ENCODE data around the gene CCDC14. TPM values are rescaled to one million over a fixed set of nuclear protein-coding genes. Genes with fewer than 3 reads are reported as not detected.
"Not testable (repeated sequence)": the region's sequence is repeated elsewhere in the genome, so short reads cannot be mapped to it uniquely, and the experiment has no call there.

CCDC14 gene
- total RNA-seq, 1 donor from 2014 or later = 6.4 TPM

DNA sequence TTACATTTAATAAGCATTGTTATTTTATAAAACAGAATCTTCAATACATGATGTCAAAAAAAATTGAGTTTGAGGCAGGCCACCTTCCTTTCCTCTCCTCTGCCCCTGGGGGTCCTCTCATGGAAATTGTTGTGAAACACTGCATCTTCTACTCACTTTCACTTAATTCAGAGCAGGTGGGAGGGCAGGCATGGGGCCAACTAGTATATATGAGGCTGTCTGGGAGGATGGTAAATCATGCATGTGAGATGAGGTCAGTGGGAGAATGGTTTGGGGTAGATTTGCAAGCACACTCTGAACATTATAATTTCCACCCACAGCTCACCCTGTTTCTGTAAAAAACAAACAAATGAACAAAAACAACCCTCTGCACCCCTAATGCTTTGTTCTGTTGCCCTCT lies 10.4 kb upstream of the CCDC14 start:
- intact Hi-C loops (cut with DNase I) = no loop called here
- no peak for ATAC-seq
- no peak for DNase-seq (ENCODE audit: missing footprints)

DNA sequence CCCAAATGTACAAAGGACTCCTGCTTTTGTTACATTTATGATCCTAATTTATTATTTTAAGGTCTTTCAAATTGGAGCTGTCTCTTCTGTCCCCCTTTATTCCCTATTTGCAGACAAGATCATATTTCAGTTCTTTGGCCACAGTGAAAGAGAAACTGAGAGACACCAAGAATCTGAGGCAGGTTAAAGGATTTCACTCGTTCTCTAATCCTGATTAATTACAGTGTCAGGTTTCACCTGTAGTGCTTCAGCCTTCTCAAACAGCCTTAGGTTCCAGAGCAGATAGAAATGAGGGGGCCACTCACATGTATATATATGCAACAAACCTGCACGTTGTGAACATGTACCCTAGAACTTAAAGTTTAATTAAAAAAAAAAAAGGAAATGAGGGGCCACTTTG lies 6.2 kb upstream of the CCDC14 start:
- ATAC-seq; intact Hi-C loops (cut with DNase I); DNase-seq (ENCODE audit: missing footprints): not testable (repeated sequence)

DNA sequence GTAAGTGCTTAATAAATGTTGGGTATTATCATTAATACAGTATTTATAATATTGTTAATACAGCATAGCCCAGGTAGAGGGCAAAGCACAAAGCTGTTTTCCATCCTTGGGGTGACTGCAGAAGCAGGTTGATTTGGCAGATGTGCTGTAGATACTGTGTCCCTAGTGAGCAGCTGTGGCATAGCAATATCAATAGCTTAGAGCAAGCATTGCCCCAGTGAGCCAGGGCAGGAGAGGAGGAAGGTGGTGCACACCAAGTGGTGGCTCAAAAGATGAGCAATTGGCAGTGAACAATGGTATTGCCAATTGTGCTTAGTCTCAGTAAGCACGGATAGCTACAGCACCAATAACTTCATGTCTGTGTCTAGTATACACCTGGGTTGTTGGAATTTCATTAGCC lies 5.8 kb upstream of the CCDC14 start:
- DNase-seq (ENCODE audit: missing footprints); ATAC-seq; intact Hi-C loops (cut with DNase I): not testable (repeated sequence)

DNA sequence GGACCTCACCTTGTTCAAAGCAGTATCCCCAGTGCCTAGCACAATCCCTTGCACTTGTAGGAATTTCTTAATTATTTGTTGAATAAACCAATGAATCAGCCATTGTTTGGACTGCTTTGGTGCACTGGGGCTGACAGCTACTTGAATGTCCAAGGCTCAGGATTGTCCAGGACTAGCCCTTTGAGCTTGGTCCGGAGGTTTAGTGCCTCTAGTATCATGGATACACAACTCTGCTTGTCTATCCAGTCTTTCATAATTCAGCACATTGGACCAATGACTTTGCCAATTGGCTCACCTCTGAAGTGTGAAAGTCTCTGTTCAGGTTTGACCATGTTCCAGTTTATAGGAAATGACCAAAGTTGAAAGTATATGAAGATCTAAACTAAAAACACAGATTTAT lies 3.8 kb upstream of the CCDC14 start:
- DNase-seq (ENCODE audit: missing footprints); intact Hi-C loops (cut with DNase I); ATAC-seq: not testable (repeated sequence)

DNA sequence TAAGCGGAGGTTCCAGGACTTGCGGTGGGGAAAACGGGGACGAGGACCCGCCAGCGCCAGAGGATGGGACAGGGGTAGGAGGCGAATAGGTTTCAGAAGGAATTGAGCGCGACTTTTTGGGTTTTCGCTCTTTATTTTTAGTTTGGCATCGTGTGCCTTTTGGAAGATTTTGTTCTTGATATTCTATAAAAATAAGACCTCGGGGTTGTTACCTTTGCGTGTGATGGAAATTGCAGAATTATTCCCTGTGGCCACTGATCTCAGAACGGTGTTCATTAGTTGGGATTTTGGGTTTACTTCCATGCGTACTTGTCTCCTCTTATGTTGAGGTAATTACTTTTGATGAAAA lies 453 bp upstream of the CCDC14 start:
- DNase-seq (ENCODE audit: missing footprints) (no peak), ATAC-seq (no peak)
- intact Hi-C loops (cut with DNase I) = no loop called here

DNA sequence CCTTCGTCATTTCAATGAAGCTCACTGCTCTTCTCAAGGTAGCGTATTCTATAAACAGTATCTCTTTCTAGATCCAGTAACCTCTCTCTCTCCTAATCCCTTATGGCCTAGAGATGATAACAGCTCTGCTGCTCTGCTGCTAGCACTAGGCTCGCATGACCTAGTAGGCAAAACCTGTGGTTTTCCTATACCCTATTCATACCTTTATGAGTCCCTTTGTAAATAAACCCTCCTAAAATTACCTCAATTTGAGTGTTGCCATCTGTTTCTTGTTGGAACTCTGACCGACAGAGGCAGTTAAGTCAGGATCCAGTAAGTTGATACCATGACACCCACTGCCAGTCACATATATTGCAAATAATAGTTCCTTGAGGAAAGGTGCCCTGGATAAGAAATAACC lies 7.3 kb downstream of the CCDC14 start:
- intact Hi-C loops (cut with DNase I) = no loop called here
- ATAC-seq (no peak), DNase-seq (ENCODE audit: missing footprints) (no peak)

DNA sequence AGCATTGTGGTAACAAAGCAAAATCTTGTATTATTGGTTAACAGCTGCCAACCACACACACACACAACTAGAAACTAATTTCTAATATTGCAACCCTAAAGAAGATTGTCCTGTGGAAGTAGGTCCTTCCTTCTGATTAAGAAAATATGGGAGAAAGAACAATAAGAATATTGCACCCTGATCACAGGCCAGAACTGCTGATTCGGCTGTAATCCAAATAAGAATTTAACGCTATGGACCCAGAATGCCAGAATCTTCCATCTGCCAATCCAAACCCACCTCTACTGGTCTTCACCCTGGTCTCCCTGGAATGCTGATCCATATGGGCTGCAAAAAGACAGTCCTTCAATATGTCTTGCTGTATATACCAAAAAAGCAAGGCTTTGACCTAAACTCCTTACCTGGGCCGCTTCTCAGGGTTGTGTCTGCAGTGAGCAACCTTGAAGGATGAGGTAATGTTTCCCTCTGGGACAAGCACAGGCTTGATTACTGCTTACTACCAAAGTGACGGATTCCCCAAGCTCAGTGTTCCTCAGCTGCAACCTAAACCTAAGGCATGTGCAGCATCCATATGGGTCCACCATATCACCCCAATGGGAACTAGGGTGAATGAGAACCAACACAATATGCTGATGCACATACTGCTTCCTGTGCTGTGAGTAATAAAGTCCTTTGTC lies 8.0 kb downstream of the CCDC14 start:
- ATAC-seq (no peak), DNase-seq (ENCODE audit: missing footprints) (no peak)
- intact Hi-C loops (cut with DNase I) = no loop called here

DNA sequence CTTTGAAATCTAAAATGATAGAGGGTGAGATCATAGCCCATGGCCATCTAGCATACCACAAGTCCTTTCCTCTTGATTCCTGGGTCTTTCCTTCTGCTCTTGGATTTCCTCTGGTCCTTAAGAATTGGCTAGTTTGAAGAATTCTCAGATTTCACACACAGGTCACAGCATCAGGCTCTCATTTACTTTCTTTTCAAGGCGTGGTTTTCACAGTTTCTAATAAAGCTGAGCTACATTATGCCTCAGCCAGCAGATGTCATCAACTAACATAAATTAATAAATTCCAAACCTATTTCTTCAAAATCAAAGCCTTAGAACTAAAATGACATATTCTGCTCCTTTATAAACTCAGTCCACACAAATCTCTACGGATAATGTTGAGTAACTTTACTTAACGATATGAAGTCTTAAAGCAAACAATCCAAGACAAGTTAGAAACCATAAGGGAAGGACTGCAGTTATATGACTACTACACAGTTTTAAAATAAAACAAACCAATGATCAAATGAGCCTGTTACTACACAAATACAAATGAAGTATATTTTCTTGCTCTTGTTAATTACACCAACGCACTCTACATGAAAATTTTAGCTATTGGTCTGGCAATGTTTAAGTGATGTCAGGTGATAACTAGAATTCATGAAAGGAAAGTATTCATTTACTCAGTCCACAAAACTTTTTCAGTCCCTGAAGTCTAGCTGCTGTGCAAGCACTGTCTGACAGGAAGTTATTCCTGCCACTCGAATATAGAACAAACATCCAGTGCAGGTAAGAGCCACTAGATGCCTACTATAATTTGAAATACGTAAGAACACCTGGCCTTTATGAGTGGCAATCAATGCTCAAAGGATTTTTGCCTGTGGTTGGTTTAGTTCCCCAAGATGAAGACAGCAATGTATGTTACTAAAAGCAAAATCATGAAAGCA lies 9.2 kb downstream of the CCDC14 start:
- intact Hi-C loops (cut with DNase I) = no loop called here
- DNase-seq (ENCODE audit: missing footprints) (no peak), ATAC-seq (no peak)

DNA sequence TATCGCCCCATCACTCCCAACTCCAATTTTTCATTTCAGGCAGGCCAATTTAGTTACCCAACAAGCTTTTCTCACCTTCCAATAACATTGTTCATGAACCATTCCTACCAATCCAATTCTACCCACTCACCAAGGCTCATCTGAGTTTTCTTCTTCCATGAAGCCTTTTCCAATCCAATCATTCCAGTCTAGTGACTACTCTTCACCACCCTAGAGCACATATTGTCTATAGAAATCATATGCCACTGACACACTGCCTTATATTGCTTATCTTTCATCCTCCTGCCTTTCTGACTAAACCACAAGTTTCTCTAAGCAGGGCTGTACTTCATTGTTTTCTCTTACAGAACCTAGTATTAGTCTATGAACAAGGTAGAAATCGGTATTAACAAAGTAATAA lies 11.4 kb downstream of the CCDC14 start:
- DNase-seq (ENCODE audit: missing footprints) (no peak), ATAC-seq (no peak)
- intact Hi-C loops (cut with DNase I) = no loop called here

DNA sequence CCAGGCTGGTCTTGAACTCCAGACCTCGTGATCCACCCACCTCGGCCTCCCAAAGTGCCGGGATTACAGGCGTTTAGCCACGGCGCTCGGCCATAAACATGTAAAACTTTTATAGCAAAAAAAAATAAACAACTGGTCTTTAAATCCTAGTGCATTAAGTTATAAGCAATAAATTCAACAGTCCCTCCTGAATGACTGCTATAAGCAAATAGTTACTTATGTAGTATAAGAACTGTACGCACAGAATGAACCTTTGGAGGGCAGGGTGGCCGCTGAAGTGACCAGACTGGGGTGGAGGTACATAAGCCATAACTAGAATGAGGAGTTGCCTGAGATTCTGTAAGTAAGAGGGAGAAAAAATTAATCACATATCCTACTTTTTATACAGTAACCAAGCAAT lies 12.6 kb downstream of the CCDC14 start:
- intact Hi-C loops (cut with DNase I) = no loop called here
- DNase-seq (ENCODE audit: missing footprints) (no peak), ATAC-seq (no peak)

DNA sequence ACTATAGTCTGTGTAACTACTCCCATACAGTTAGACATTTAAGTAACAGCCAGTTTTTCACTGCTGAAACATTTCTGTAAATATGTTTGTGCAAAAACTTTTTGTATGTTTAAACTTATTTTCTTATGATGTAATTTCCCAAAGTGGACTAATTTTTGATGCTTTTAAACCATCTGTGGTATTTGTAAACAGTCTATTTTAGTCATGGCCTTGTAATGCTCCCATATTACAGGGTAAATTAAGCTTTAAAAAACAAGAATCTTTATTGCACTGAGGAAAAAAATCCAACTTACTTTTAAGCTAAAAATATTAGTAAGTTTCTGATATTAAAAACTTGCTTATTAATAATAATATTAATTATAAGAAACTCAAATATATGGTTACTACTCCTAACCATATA lies 13.5 kb downstream of the CCDC14 start:
- ATAC-seq = no peak
- intact Hi-C loops (cut with DNase I) = no loop called here
- DNase-seq (ENCODE audit: missing footprints) = no peak

DNA sequence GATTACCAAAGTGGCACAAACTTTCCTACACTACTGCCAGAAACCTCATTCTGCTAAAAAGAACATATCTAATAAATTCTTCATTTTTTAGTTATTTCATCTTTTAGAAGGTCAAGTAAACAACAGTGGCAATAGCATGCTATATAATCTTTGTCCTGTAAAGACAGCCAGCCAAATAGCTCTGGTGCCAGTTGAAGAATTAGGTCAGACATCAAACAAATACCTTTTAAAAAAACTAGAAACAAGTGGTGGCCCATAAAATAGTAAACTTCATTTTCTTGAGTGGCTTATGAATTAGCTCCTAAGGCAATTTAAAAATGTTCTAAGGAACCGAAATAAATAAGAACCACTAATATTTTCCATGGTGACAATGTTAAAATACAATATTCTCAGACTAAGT lies 19.5 kb downstream of the CCDC14 start:
- DNase-seq (ENCODE audit: missing footprints) (no peak), ATAC-seq (no peak)
- intact Hi-C loops (cut with DNase I) = no loop called here

DNA sequence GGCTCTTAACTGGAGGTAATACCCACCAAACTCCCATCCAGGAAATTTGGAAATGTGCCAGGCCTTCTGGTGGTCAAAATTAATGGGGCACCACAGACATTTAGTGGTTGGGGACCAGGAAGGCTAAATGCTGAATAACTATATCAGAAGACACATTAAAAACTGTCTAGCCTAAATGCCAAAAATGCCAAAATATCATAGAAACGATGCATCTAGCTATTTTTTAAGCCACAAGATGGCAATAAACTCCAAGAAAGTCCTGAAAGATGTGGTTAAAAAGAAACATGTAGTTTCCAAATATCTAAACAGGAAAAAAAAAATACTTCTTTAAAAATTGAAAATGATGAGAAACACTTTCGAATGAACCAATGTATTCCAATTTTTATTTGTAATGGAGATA lies 19.9 kb downstream of the CCDC14 start:
- intact Hi-C loops (cut with DNase I) = no loop called here
- no peak for ATAC-seq

DNA sequence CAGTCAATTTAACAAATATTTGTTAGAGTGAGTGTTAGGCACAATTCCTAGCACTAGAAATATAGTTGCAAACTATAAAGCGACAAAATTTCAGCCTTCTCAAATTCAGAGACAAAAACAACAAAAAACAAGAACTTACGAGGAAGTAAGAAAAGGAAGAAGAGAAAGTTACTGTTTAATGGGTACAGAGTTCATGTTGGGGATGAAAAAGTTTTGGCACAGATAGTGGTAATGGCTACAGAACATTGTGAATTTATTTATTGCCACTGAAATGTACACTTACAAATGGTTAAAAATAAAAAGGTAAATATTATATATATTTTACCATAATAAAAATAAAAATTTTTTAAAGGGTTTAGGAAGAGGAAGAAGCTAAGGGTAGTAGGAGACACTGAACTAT lies 21.3 kb downstream of the CCDC14 start:
- ATAC-seq = no peak
- intact Hi-C loops (cut with DNase I) = no loop called here
- no peak for DNase-seq (ENCODE audit: missing footprints)

More for the DNA sequence above, 19.9 kb downstream of the CCDC14 start:
- no peak for DNase-seq (ENCODE audit: missing footprints)

DNA sequence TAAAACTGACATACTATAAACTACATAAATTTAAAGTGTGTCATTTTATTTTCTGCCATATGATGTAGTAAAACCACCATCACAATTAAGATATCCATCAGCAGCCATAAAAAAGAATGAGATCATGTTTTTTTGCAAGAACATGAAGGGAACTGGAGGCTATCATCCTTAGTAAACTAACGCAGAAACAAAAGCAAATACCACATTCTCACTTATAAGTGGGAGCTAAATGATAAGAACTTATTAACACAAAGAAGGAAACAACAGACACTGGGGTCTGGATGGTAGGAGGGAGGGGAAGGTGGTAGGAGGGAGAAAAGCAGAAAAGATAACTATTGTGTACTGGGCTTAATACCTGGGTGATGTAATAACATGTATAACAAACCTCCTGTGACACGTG lies 24.6 kb downstream of the CCDC14 start:
- intact Hi-C loops (cut with DNase I) = no loop called here
- no peak for DNase-seq (ENCODE audit: missing footprints)
- ATAC-seq = no peak

DNA sequence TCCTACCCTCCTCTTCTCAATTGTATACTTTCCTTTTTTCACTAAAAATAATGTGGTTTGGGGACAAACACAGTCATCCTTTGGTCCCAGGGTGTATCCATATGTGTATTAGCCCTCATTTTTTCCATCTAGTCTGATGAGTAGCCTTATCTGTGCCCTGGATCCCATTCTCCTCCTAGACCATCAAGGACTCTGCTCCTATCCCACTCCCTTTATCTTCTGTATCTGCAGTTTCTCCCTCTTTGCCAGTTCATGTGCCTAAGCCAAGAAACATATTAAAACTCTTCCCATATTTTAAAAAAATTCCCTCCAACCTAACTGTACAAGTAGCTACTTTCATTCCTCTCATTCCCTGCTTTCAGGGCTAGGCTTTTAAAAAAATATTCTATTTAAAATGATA lies 25.2 kb downstream of the CCDC14 start:
- intact Hi-C loops (cut with DNase I) = no loop called here
- ATAC-seq = no peak
- no peak for DNase-seq (ENCODE audit: missing footprints)

DNA sequence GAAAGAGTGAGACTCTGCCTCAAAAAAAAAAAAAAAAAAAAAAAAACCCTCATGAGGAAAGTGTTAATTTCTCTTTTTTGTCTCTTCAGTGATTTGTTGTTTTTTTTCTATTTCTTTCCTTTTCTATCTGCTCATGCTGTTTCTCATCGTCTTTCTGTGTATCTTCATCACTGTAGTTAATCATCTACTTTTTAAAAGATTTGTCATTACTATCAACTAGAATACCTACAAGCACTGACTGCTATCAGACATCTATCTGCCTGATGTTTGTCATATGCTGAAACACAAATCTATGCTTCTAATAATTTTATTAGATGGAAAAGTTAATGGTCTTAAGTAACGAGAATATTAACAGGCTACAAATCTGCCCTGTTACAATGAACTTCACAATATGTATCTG lies 26.8 kb downstream of the CCDC14 start:
- DNase-seq (ENCODE audit: missing footprints) (no peak), ATAC-seq (no peak)
- intact Hi-C loops (cut with DNase I) = no loop called here

DNA sequence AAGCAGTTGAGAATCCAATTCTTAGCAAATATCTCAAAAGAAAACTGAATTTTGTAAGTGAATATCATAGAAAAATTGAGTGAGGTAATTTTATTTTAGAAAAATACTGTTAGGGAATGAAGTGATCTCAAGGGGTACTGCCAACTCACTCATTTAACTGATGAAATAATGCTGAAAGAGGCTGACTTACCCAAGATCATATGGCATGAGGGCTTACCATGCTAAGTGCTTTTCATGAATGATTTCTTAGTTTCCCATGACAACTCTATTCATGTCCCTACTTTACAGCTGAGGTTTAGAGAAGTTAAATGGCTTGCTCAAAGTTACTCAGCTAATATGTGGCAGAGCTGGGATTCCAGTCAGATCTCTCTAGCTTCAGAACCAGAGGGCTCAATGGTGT lies 30.6 kb downstream of the CCDC14 start:
- ATAC-seq = no peak
- intact Hi-C loops (cut with DNase I) = no loop called here
- DNase-seq (ENCODE audit: missing footprints) = no peak

DNA sequence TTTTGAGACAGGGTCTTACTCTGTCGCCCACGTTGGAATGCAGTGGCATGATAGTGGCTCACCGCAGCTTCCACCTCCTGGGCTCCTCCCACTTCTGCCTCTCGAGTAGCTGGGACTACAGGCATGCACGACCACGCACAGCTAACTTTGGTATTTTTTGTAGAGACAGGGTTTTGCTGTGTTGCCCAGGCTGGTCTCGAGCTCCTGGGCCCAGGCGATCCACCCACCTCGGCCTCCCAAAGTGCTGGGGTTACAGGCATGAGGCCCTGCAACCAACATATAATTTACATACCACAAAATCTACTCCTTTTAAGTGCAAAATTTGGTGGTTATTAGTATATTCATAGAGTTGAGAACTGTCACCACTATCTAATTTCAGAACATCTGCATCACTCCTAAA lies 31.7 kb downstream of the CCDC14 start:
- intact Hi-C loops (cut with DNase I) = no loop called here
- ATAC-seq = no peak
- no peak for DNase-seq (ENCODE audit: missing footprints)

DNA sequence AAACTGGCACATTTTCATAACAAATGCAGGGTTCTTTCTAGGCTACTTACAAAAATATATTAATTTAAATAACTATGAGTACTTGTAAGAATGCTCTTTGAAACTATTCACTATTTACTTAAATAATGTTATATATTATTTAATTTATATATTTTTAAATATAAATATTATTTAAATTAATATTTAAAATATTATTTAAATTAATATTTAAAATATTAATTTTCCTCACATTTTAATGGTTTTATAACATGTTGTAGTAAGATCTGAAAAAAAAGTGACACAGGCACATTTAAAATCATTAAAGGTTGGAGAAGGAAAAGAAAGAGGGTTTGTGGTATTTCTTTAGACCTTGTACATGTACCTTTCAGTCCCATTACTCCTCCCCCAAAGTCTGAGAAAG lies 34.6 kb downstream of the CCDC14 start:
- ATAC-seq (no peak), DNase-seq (ENCODE audit: missing footprints) (no peak)
- intact Hi-C loops (cut with DNase I) = no loop called here

Data from Right ventricle myocardium inferior (tissue), 1 donor.